ENCODE measurements around the gene LRRC17.

The LRRC17 gene

DNA sequence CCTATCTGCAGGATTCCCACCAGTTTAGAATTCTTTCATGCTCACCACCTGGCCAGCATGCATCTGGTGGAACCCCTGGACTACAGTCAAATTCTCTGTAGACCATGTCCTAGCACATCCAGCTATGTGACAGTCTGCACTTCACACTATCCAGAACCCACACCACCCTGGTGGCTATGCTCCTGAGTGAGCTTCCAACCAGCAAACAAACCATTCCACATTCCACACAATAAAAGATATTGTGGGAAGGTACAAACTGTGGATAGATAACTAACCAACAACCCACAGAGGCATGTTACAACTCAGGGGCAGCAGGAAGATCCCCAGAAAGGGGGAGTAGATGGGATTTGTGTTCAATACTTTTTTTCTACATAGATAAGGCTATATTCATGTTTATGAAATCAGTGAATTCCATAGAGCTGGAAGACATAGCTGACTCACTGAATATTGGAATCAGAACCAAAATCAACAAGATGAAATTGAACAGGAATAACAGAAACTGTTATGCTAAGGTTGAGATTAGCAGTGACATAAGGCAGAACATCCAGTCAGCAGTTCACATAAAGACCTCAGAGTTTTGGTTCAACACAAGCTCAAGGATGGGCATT is 72.5 kb downstream of the LRRC17 start:
- no peak for DNase-seq (ENCODE audit: low read depth in 2 of 2)

- DNase-seq (ENCODE audit: low read depth in 2 of 2), result no peak
Observed at GRCh38 chr7:102988088-102988487, 75.3 kb downstream of the LRRC17 start.

GRCh38 chr7:102988631-102989560 is 76.1 kb downstream of the LRRC17 start:
- DNase-seq (ENCODE audit: low read depth in 2 of 2), result no peak

GRCh38 chr7:102990642-102991041 is 77.8 kb downstream of the LRRC17 start:
- no peak for DNase-seq (ENCODE audit: low read depth in 2 of 2)

DNA sequence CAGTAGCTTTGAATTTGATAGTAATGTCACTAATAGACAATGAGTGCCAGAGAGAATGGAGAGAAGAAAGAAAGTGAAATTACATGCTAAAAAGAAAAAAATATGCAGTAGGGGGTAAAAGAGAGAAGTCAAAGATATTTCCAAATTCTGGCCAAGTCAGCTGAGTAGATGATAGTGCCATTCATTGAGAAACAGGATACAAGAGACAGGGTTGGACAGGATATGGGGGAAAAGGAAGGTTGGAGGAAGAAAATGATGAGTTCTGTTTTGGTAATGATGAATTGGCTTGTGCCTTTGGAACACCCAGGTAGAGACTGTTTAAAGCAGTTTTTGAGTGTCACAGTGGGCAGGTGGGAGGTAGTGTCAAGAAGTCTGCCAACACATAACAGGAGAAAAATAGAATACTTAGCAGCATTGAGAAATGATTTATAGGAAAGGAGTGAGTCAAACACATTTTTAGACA is 78.3 kb downstream of the LRRC17 start:
- no peak for DNase-seq (ENCODE audit: low read depth in 2 of 2)

GRCh38 chr7:102991540-102992214 is 78.9 kb downstream of the LRRC17 start:
- no peak for DNase-seq (ENCODE audit: low read depth in 2 of 2)

- DNase-seq (ENCODE audit: low read depth in 2 of 2), result no peak
Observed at GRCh38 chr7:102992509-102992937, 79.7 kb downstream of the LRRC17 start.

DNA sequence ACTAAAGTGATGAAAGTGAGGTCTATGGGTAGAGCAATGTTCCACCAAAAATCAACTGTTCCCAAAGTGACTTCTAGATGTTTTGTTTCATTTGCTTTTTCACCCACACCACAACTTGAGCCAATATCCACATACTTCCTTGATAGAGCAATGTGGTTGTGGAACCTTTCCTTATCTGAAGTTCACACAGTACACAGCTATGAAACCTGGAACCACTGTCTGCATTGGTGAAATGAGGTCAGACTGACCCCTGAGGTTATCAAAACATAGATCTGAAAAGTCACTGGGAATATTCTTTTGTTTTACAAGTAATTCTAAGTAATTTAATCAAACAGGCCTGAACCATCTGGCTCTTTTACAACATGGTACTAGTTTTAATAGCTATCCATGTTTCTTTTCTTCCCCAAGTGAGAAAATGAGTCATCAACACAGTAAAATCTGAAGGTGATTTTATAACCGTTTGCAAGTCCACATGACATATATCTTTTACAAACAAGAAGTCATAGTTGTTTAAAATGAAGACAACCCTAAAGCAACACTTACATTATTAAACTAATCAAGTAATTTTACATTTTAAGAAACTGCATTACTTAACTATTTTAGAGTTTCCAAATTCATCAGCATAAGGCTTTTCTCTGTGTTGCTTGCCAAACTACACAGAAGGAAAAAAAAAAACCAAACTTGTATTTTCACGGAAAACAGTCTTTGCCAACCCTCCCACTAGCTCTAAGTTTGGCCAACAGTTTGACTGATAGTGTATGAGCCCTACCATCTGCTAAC is 80.3 kb downstream of the LRRC17 start:
- DNase-seq (ENCODE audit: low read depth in 2 of 2), result no peak

DNA sequence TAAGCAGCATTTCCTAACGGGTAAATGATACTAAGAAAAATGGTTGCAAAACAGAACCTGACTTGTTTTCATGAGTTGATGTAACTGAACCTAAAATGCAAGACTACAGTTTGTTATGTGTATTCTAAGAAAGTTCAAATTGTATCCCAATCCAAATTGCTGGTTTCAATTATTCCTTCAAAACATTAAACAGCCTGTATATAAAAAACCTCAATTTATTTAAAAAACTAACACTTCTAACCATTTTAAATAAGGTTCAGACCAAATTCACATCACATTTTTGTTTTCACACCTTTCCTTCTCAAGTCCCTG is 80.9 kb downstream of the LRRC17 start:
- no peak for DNase-seq (ENCODE audit: low read depth in 2 of 2)

- DNase-seq (ENCODE audit: low read depth in 2 of 2), result no peak
Observed at GRCh38 chr7:102994567-102994966, 81.8 kb downstream of the LRRC17 start.
